Measurements from ENCODE around the gene TMEM158.

GRCh38 chr3:45223889-45224727 is 2.0 kb downstream of the TMEM158 start:
- no peak for TF ChIP-seq CTCF (IDR thresholded peaks at IDR 0.05)
- no peak for TF ChIP-seq POLR2AphosphoS5 (IDR thresholded peaks at IDR 0.05; ENCODE audit: low read depth, low read length)
- TF ChIP-seq FOXJ3 (CRISPR knock-in tag; IDR thresholded peaks at IDR 0.05) = no peak
- no peak for TF ChIP-seq MXI1 (IDR thresholded peaks at IDR 0.05; ENCODE audit: low read depth, low read length)
- no peak for TF ChIP-seq YY1 (IDR thresholded peaks at IDR 0.05; ENCODE audit: low read depth)
- no peak for TF ChIP-seq EZH2phosphoT487 (IDR thresholded peaks at IDR 0.05; ENCODE audit: borderline replicate concordance, low read depth)
- TF ChIP-seq GABPA (IDR thresholded peaks at IDR 0.05; ENCODE audit: low read depth) = no peak
- no peak for TF ChIP-seq TAF1 (IDR thresholded peaks at IDR 0.05; ENCODE audit: borderline replicate concordance, low read depth, low read length)
- no peak for TF ChIP-seq RCOR1 (IDR thresholded peaks at IDR 0.05; ENCODE audit: low read length)
- no peak for TF ChIP-seq ELF1 (IDR thresholded peaks at IDR 0.05)
- no peak for TF ChIP-seq RAD21 (IDR thresholded peaks at IDR 0.05; ENCODE audit: low read length)
- no peak for TF ChIP-seq REST (IDR thresholded peaks at IDR 0.05; ENCODE audit: low read depth, low read length)

Measured in SK-N-SH (cell line).